MM.1S (cell line): ENCODE measurements around the gene APOA1.

ENCODE experiments used
- DNase-seq: peaks from one replicate; pipeline ENCODE4 v3.0.0-alpha.2; 2015
- H2AFZ ChIP-seq: fragments of 300-600 bp; sonication (generic); 2 replicates; pipeline ENCODE4 v1.6.0; 2016; ENCODE audit warnings: antibody characterized with exemption, low read length
- H3F3A ChIP-seq: fragments of 300-600 bp; sonication (generic); 2 replicates; pipeline ENCODE4 v1.6.1; 2016; ENCODE audit warnings: mild to moderate bottlenecking, antibody characterized with exemption, low read length, moderate library complexity, mixed read lengths; ENCODE audit not compliant: insufficient read depth
- H3K27ac ChIP-seq: fragments of 300-600 bp; sonication (generic); 2 replicates; pipeline ENCODE4 v1.5.1; 2016; ENCODE audit warnings: mild to moderate bottlenecking, low read length
- H3K27me3 ChIP-seq: fragments of 300-600 bp; sonication (generic); replicated peaks from 2 replicates; pipeline ENCODE4 v1.6.0; 2016; ENCODE audit warnings: low read length; ENCODE audit not compliant: insufficient read depth
- H3K36me3 ChIP-seq: fragments of 300-600 bp; sonication (generic); replicated peaks from 2 replicates; pipeline ENCODE4 v1.6.1; 2016; ENCODE audit warnings: mild to moderate bottlenecking, low read length, mixed read lengths; ENCODE audit not compliant: insufficient read depth
- H3K4me1 ChIP-seq: fragments of 300-600 bp; sonication (generic); 2 replicates; pipeline ENCODE4 v1.6.1; 2016; ENCODE audit warnings: low read length, mixed read lengths
- H3K4me2 ChIP-seq: fragments of 300-600 bp; sonication (generic); 2 replicates; pipeline ENCODE4 v1.6.0; 2016; ENCODE audit warnings: low read depth, low read length
- H3K4me3 ChIP-seq: fragments of 300-600 bp; sonication (generic); 2 replicates; pipeline ENCODE4 v1.5.1; 2016; ENCODE audit warnings: low read length, mixed read lengths
- H3K79me2 ChIP-seq: fragments of 300-600 bp; sonication (generic); 2 replicates; pipeline ENCODE4 v1.6.1; 2016; ENCODE audit warnings: mixed run types, low read length, mixed read lengths
- H3K9ac ChIP-seq: fragments of 300-600 bp; sonication (generic); 2 replicates; pipeline ENCODE4 v1.6.1; 2016; ENCODE audit warnings: low read length, mixed read lengths
- H3K9me2 ChIP-seq: fragments of 300-600 bp; sonication (generic); replicated peaks from 2 replicates; pipeline ENCODE4 v1.6.1; 2016; ENCODE audit warnings: mild to moderate bottlenecking, low read length, mixed read lengths; ENCODE audit not compliant: insufficient read depth
- H3K9me3 ChIP-seq: fragments of 300-600 bp; sonication (generic); replicated peaks from 2 replicates; pipeline ENCODE4 v1.6.1; 2016; ENCODE audit warnings: mild to moderate bottlenecking, low read length, mixed read lengths; ENCODE audit not compliant: insufficient read depth
- H4K20me1 ChIP-seq: fragments of 300-600 bp; sonication (generic); 2 replicates; pipeline ENCODE4 v1.6.1; 2016; ENCODE audit warnings: mild to moderate bottlenecking, low read length, moderate library complexity, mixed read lengths; ENCODE audit not compliant: insufficient read depth
- EZH2 ChIP-seq: fragments of 300-600 bp; sonication (generic); optimal IDR thresholded peaks from 2 replicates; pipeline ENCODE3; 2017; ENCODE audit warnings: low read depth, mild to moderate bottlenecking, antibody characterized with exemption, low read length, mixed read lengths
- EZH2phosphoT487 ChIP-seq: fragments of 300-600 bp; sonication (generic); IDR thresholded peaks from 2 replicates; pipeline ENCODE4 v1.6.1; 2018; ENCODE audit warnings: antibody characterized with exemption, low read length
- TF ChIP-seq, protein P1 (sequence below): fragments of 300-600 bp; sonication (generic); IDR thresholded peaks from 2 replicates; pipeline ENCODE4 v1.5.1; 2016; ENCODE audit warnings: antibody characterized with exemption, low read length, mixed read lengths

Gene APOA1

GRCh38 chr11:116794851-116795250, 42.6 kb downstream of the APOA1 start:
- Histone ChIP-seq H3F3A (no peaks in the 10 kb centered on the region), H3K79me2 (no peaks in the 10 kb centered on the region), H3K9ac (no peak overlapping the region), H3K4me2 (no peak overlapping the region), H2AFZ (no peak overlapping the region), H3K27me3 (no peaks in the 10 kb centered on the region), H3K9me3 (no peaks in the 10 kb centered on the region), H4K20me1 (no peaks in the 10 kb centered on the region), H3K36me3 (no peaks in the 10 kb centered on the region), H3K4me1 (peaks cover 5% of the 10 kb centered on the region), H3K9me2 (no peaks in the 10 kb centered on the region), H3K27ac (no peak overlapping the region), H3K4me3 (no peak overlapping the region)
- TF ChIP-seq EZH2phosphoT487 (no peak), EZH2 (no peak)
- TF ChIP-seq, protein P1, sequence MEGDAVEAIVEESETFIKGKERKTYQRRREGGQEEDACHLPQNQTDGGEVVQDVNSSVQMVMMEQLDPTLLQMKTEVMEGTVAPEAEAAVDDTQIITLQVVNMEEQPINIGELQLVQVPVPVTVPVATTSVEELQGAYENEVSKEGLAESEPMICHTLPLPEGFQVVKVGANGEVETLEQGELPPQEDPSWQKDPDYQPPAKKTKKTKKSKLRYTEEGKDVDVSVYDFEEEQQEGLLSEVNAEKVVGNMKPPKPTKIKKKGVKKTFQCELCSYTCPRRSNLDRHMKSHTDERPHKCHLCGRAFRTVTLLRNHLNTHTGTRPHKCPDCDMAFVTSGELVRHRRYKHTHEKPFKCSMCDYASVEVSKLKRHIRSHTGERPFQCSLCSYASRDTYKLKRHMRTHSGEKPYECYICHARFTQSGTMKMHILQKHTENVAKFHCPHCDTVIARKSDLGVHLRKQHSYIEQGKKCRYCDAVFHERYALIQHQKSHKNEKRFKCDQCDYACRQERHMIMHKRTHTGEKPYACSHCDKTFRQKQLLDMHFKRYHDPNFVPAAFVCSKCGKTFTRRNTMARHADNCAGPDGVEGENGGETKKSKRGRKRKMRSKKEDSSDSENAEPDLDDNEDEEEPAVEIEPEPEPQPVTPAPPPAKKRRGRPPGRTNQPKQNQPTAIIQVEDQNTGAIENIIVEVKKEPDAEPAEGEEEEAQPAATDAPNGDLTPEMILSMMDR, result no peak
- no peak for DNase-seq

- H3K4me3 ChIP-seq, result no peak overlapping the region
- no peak overlapping the region for H3K4me2 ChIP-seq
- H3F3A ChIP-seq, result no peaks in the 10 kb centered on the region
- no peak overlapping the region for H2AFZ ChIP-seq
- H3K9ac ChIP-seq, result no peak overlapping the region
- no peaks in the 10 kb centered on the region for H3K79me2 ChIP-seq
- TF ChIP-seq EZH2, result no peak
- no peak for TF ChIP-seq EZH2phosphoT487
- TF ChIP-seq, protein P1, result no peak
- no peaks in the 10 kb centered on the region for H3K9me2 ChIP-seq
- peaks cover 5% of the 10 kb centered on the region for H3K4me1 ChIP-seq
- no peaks in the 10 kb centered on the region for H3K9me3 ChIP-seq
- no peaks in the 10 kb centered on the region for H3K36me3 ChIP-seq
- no peaks in the 10 kb centered on the region for H3K27me3 ChIP-seq
- no peak overlapping the region for H3K27ac ChIP-seq
- H4K20me1 ChIP-seq, result no peaks in the 10 kb centered on the region
- DNase-seq, result no peak
Observed at GRCh38 chr11:116793772-116794097, 43.7 kb downstream of the APOA1 start.

DNA sequence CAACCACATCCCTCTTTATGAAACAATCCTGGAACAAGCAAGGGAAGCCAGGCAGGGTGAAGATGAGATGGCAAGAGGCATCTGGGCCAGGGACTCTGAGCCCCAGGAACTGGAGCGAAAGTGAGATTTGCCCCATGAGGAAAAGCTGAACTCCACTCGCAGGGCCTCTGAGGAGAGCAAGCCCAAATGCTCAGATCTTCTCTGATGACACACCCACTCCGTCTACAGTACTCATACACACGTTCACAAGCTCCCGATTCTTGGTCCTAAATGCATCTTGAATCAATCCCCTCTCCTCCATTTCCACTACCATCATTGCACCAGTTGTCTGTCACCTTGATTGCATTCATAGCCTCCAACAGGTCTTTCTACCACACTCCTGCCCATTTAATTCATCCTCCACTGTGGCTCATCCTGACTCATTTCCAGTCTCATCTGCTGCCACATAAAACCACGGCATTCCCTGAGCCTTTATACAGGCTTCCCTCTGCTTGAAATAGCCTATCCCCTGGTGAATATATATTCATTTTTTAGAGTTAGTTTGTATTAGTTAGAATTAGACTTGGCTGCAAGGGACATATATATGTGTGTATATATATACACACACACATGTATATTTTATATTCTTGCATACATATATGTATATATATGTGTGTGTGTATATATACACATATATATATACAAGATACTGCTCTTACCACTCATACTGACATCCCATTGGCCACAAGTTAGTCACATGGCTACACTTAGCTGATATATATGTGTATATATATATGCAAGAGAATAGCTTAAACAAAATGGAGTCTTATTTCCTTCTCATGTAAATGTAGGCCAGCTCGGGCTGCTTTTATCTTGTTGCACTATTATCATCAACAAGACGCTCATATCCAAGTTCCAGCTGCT, 44.3 kb downstream of the APOA1 start:
- H3K4me2 ChIP-seq, result no peak overlapping the region

More for the DNA sequence above, 44.3 kb downstream of the APOA1 start:
- H3K4me1 ChIP-seq, result peaks cover 9% of the 10 kb centered on the region
- H3K36me3 ChIP-seq, result no peaks in the 10 kb centered on the region
- H4K20me1 ChIP-seq, result no peaks in the 10 kb centered on the region
- H3K9me3 ChIP-seq, result no peaks in the 10 kb centered on the region
- no peak overlapping the region for H3K9ac ChIP-seq
- H3K27ac ChIP-seq, result no peak overlapping the region
- H3K4me3 ChIP-seq, result no peak overlapping the region
- H2AFZ ChIP-seq, result no peak overlapping the region
- TF ChIP-seq, protein P1, result no peak
- TF ChIP-seq EZH2 (no peak), EZH2phosphoT487 (no peak)
- no peak for DNase-seq
- H3F3A ChIP-seq, result no peaks in the 10 kb centered on the region
- no peaks in the 10 kb centered on the region for H3K27me3 ChIP-seq
- H3K79me2 ChIP-seq, result no peaks in the 10 kb centered on the region
- H3K9me2 ChIP-seq, result no peaks in the 10 kb centered on the region
